ENCODE measurements around the gene KMT5B.

KMT5B gene

DNA sequence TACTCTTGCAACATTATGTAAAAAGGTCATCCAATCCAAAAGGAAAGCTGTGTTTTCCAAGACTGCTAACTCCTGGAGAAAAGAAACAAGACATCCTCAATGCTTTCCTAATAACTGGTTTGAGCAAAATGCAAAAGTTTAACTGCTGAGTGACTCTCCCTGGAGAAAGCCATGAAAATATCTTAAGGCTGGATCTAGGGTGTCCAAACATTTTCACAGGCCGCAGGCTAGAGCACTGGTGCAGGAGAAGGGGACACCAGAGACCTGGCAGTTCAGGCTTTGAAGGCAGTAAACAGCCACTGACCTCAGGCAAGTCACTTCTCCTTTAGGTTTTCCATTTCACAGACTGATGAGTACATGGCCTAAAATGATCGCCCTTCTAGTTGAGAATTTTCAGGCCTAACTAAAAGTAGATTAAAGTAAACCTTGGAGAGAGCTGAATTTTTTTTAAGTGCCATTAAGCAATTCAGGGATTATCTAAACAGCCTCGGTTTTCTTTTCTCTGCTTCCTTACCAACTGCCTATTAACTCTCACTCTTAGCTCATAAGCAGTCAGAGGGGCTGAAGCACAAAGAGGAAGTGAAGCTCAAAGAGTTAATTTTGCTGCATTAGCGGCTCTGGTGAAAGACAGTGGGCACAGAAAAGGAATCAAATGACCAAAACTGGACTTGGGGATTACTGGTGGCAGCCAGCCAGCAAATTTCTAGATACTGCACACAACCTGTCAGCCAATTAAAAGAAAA lies 94.2 kb downstream of the KMT5B start:
- no peak for DNase-seq (ENCODE audit: low read depth)

DNA sequence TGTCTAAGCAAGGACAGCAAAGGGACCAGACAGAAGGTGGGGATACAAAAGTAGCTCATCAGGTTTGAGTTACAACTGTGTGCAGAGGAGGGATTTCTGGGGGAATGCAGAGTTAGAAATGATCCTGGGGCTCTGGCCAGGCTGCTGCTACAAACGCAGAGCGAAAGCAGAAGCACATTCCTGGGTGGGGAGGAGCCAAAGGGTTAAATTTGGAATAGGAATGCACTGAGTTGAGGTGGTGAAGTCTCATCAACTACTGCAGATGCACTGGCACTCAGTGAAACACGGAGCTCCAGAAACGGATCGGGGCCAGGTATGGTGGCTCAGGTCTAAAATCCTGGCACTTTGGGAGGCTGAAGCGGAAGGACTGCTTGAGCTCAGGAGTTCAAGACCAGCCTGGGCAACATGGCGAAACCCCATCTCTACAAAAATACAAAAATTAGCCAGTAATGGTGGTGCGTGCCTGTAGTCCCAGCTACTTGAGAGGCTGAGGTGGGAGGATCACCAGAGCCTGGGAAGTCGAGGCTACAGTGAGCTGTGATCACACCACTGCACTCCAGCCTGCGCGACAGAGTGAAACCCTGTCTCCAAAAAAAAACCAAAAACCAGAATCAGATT lies 95.1 kb downstream of the KMT5B start:
- no peak for DNase-seq (ENCODE audit: low read depth)

GRCh38 chr11:68116974-68117373 lies 96.1 kb downstream of the KMT5B start:
- no peak for DNase-seq (ENCODE audit: low read depth)

DNA sequence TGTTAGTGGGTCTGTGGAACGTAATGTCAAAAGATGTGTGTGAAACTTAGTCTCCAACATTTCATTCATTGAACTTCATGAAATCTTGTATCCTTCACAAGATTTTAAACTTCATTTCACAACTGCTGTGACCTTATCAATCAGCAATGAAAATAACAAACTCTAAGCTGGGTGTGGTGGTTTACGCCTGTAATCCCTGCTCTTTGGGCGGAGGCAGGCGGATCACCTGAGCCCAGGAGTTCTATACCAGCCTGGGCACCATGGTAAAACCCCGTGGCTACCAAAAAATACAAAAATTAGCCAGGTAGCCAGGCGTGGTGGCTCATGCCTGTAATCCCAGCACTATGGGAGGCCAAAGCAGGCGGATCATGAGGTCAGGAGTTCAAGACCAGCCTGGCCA lies 97.0 kb downstream of the KMT5B start:
- no peak for DNase-seq (ENCODE audit: low read depth)

GRCh38 chr11:68115285-68115684 lies 97.8 kb downstream of the KMT5B start:
- DNase-seq (ENCODE audit: low read depth), result no peak

DNA sequence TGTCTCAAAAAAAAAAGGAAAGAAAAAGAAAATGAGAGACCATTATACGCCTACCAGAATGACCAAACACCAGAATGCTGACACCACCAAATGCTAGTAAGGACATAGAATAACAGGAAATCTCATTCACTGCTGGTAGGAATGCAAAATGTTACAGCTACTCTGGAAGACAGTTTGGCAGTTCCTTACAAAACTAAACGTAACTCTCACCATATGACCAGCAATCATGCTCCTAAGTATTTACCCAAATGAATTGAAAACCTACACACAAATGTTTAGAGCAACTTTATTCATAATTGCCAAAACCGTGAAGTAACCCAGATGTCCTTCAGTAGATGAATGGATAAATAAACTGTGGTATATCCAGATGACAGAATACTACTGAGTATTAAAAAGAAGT lies 99.1 kb downstream of the KMT5B start:
- DNase-seq (ENCODE audit: low read depth), result no peak

GRCh38 chr11:68107689-68108088 lies 105.4 kb downstream of the KMT5B start:
- no peak for DNase-seq (ENCODE audit: low read depth)

GRCh38 chr11:68106165-68106940 lies 106.7 kb downstream of the KMT5B start:
- no peak for DNase-seq (ENCODE audit: low read depth)
